Left lung (tissue), 10 donors: ENCODE data around the gene GLI3. TPM values are rescaled to one million over a fixed set of nuclear protein-coding genes. Genes with fewer than 3 reads are reported as not detected.

Source experiments
- ATAC-seq: fragments of 200-7000 bp; cut with Tn5 transposase; one replicate; pipeline ENCODE4 v1.9.1; 2020; ENCODE audit warnings: moderate library complexity
- DNase-seq, 4 donors: peaks; one replicate each; pipeline ENCODE4 v3.0.0-alpha.2; 2013 to 2020
- H3K27ac ChIP-seq, 2 donors: fragments of 200-600 bp; sonication (generic) in 1 of 2; one replicate each; pipeline versions ENCODE4 v1.5.0 to v1.8.0; 2020 to 2021
- H3K27me3 ChIP-seq, 2 donors: fragments of 200-600 bp; sonication (generic) in 1 of 2; one replicate each; pipeline versions ENCODE4 v1.5.0 to v1.8.0; 2020 to 2021
- H3K36me3 ChIP-seq, 2 donors: fragments of 200-600 bp; sonication (generic) in 1 of 2; one replicate each; pipeline versions ENCODE4 v1.5.0 to v1.8.0; 2020 to 2021
- H3K4me1 ChIP-seq, 2 donors: fragments of 200-600 bp; one replicate each; pipeline ENCODE4 v1.8.0; 2021
- H3K4me3 ChIP-seq, 2 donors: fragments of 200-600 bp; sonication (generic) in 1 of 2; one replicate each; pipeline versions ENCODE4 v1.5.0 to v1.8.0; 2020 to 2021; ENCODE audit warnings: mild to moderate bottlenecking in 1 of 2
- H3K9me3 ChIP-seq, 2 donors: fragments of 200-600 bp; sonication (generic) in 1 of 2; one replicate each; pipeline versions ENCODE4 v1.5.0 to v1.8.0; 2020 to 2021
- intact Hi-C, 2 donors: fragments of 100-400 bp; cut with DNase I; formaldehyde crosslinking; loops; one replicate each; pipeline versions ENCODE4 v1.11.2 to v1.14.2; 2022
- polyA plus RNA-seq, 6 donors: library from polyadenylated mRNA; unstranded; fragments of 120-200 nt; gene quantifications; one replicate each; pipeline ENCODE4 v1.2.1, GENCODE V29; 2013; ENCODE audit not compliant: insufficient read length in 6 of 6
- total RNA-seq, 2 donors: library from RNA; stranded (reverse); fragmentation: NEBNext Ultra II Directional; extraction: Animal tissue kit (Norgen Biotek cat#: 25700); gene quantifications; one replicate each; pipeline ENCODE4 v1.2.1, GENCODE V29; 2021
- TF ChIP-seq, protein P1 (sequence below), 2 donors: fragments of 200-600 bp; sonication (generic) in 1 of 2; IDR thresholded peaks; one replicate each; pipeline versions ENCODE4 v1.5.0 to v1.8.0; 2021; ENCODE audit warnings: antibody characterized with exemption in 2 of 2
- donor health status: DM: no; HTN: yes; CAD: no.
- donor health status: DM: no; HTN: no; CAD: no.

GLI3 gene
- total and polyA plus RNA-seq, 8 donors, result 20.3 to 38.0 (median 31.3) TPM

DNA sequence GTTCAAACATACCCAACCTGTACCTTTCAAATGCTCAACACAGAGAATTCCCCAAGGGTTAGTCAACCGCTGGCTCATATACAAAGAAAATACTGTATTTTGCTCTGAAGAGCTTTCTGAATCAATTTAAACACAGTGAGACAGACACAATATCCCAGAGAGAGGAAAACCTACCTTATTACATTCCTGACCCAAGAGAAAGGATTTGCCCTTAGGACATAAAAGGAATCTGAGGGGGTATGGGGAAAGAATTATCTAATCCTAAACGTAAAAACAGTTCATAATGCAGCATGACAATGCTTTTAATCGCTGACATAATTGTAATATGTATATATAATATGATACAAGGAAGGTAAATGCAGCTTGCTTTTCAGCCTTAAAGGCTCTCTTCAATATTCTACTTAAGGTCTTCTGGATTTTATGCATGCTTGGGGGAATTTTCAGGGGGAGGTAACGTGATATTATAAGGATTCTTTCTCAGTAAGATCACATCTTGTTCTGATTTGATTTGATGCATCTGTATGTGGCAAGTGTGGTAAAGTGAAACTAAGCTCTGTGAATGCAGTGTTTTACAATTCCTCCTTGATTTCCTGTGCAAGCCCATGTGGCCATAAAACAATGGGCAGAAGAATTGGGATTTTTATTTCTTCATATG lies 240.5 kb downstream of the GLI3 start:
- no peak overlapping the region for H3K27ac ChIP-seq
- ATAC-seq, result no peak
- no peak for DNase-seq
- TF ChIP-seq, protein P1, sequence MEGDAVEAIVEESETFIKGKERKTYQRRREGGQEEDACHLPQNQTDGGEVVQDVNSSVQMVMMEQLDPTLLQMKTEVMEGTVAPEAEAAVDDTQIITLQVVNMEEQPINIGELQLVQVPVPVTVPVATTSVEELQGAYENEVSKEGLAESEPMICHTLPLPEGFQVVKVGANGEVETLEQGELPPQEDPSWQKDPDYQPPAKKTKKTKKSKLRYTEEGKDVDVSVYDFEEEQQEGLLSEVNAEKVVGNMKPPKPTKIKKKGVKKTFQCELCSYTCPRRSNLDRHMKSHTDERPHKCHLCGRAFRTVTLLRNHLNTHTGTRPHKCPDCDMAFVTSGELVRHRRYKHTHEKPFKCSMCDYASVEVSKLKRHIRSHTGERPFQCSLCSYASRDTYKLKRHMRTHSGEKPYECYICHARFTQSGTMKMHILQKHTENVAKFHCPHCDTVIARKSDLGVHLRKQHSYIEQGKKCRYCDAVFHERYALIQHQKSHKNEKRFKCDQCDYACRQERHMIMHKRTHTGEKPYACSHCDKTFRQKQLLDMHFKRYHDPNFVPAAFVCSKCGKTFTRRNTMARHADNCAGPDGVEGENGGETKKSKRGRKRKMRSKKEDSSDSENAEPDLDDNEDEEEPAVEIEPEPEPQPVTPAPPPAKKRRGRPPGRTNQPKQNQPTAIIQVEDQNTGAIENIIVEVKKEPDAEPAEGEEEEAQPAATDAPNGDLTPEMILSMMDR (IDR thresholded peaks at IDR 0.05), result no peak
- H3K4me1 ChIP-seq, result peaks cover 13 to 14% of the 10 kb centered on the region in 2 donors
- no peaks in the 10 kb centered on the region for H3K27me3 ChIP-seq
- H3K9me3 ChIP-seq, result no peaks in the 10 kb centered on the region
- intact Hi-C loops, result no loop called here
- H3K4me3 ChIP-seq, result no peak overlapping the region
- no peaks in the 10 kb centered on the region for H3K36me3 ChIP-seq

GRCh38 chr7:41995632-41996271 lies 241.3 kb downstream of the GLI3 start:
- H3K27ac ChIP-seq, result no peak overlapping the region
- no peaks in the 10 kb centered on the region for H3K9me3 ChIP-seq
- no peaks in the 10 kb centered on the region for H3K36me3 ChIP-seq
- DNase-seq (no peak), ATAC-seq (no peak)
- H3K27me3 ChIP-seq, result no peaks in the 10 kb centered on the region
- H3K4me1 ChIP-seq, result peaks cover 13 to 14% of the 10 kb centered on the region in 2 donors
- H3K4me3 ChIP-seq, result no peak overlapping the region
- intact Hi-C loops, result no loop called here
- TF ChIP-seq, protein P1 (IDR thresholded peaks at IDR 0.05), result no peak

GRCh38 chr7:41994746-41995110 lies 242.3 kb downstream of the GLI3 start:
- Histone ChIP-seq H3K4me1 (peaks cover 13 to 14% of the 10 kb centered on the region in 2 donors), H3K36me3 (no peaks in the 10 kb centered on the region), H3K27me3 (no peaks in the 10 kb centered on the region), H3K4me3 (no peak overlapping the region), H3K9me3 (no peaks in the 10 kb centered on the region), H3K27ac (no peak overlapping the region)
- TF ChIP-seq, protein P1 (IDR thresholded peaks at IDR 0.05), result no peak
- DNase-seq (no peak), ATAC-seq (no peak)
- intact Hi-C loops, result no loop called here

DNA sequence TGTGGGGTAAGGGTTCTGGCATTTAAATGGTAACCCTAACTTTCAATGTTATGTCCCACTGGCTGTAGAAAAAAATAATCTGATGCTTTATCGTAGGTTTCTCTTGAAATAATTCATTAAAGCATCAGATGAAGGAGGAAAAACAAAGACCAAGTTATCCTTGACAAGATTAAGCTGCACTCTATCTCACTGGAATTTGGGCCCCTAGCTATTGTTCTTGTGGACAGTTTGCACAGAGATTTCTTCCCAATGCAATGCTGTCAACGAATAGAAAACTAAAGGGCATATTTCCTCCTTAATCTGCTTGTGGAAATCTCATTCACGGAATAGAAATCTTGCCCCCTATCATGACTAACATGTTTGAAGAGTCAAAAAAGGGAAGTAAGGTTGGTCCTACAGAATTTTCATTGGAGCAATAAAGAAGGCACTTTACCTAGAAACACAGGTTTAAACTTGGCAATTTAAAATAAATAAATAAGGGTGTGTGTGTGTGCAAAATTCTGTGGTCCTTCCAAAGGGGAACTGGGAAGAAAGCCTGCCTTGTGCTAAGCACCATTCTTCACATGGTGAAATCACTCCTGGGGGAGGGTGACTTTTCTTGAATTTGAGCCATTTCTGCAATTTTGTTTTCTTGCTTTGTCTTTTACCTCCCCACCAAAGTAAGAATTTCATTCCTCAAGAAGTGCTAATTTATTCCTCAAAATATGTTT lies 242.8 kb downstream of the GLI3 start:
- no peak for ATAC-seq
- no peaks in the 10 kb centered on the region for H3K27me3 ChIP-seq
- H3K4me3 ChIP-seq, result no peak overlapping the region
- no peak overlapping the region for H3K27ac ChIP-seq
- no peak for DNase-seq
- TF ChIP-seq, protein P1 (IDR thresholded peaks at IDR 0.05), result no peak
- H3K36me3 ChIP-seq, result no peaks in the 10 kb centered on the region
- H3K9me3 ChIP-seq, result no peaks in the 10 kb centered on the region
- intact Hi-C loops, result no loop called here
- peaks cover 13 to 14% of the 10 kb centered on the region in 2 donors for H3K4me1 ChIP-seq
